HL-60 (cell line): Measurements from ENCODE around the gene NHERF2.
"Not testable (repeated sequence)": the region's sequence is repeated elsewhere in the genome, so short reads cannot be mapped to it uniquely, and the experiment has no call there.

Experiments used
- DNase-seq, 2 experiments: peaks; one replicate each; pipeline ENCODE4 v3.0.0-alpha.2; 2010 to 2020; ENCODE audit warnings: low read depth in 1 of 2, low spot score in 1 of 2
- H3K27ac ChIP-seq: fragments of 250-450 bp; sonication (Bioruptor Pico); replicated peaks from 2 replicates; pipeline ENCODE4 v1.5.1; 2020; ENCODE audit warnings: mild to moderate bottlenecking, moderate library complexity
- H3K27me3 ChIP-seq: fragments of 250-450 bp; sonication (Bioruptor Pico); 2 replicates; pipeline ENCODE4 v1.5.1; 2021; ENCODE audit warnings: mild to moderate bottlenecking, moderate library complexity; ENCODE audit not compliant: insufficient read depth, poor library complexity, severe bottlenecking
- H3K4me3 ChIP-seq: replicated peaks from 2 replicates; pipeline ENCODE4 v1.5.1; 2011; ENCODE audit warnings: mild to moderate bottlenecking, control low read depth, low read length; ENCODE audit not compliant: insufficient read depth
- CTCF ChIP-seq: IDR thresholded peaks from one replicate; pipeline ENCODE4 v1.5.1; 2011; ENCODE audit warnings: low read length, control low read depth, inconsistent platforms; ENCODE audit not compliant: insufficient read depth
- GABPA ChIP-seq: IDR thresholded peaks from 2 replicates; pipeline ENCODE4 v1.6.1; 2012; ENCODE audit warnings: low read depth
- POLR2AphosphoS5 ChIP-seq: IDR thresholded peaks from 2 replicates; pipeline ENCODE4 v1.6.1; 2012; ENCODE audit warnings: low read depth
- REST ChIP-seq: IDR thresholded peaks from 2 replicates; pipeline ENCODE4 v1.6.1; 2012; ENCODE audit warnings: low read depth; ENCODE audit not compliant: insufficient replicate concordance
- SPI1 ChIP-seq: IDR thresholded peaks from 2 replicates; pipeline ENCODE4 v1.6.1; 2012; ENCODE audit warnings: low read depth, mild to moderate bottlenecking, borderline replicate concordance

NHERF2 gene

GRCh38 chr16:2008009-2008526 lies 18.6 kb upstream of the NHERF2 start:
- TF ChIP-seq SPI1 (no peak), POLR2AphosphoS5 (peak; percentile 72)
- DNase-seq, result peak; percentile 82 to 98
- Histone ChIP-seq H3K27ac (peak overlapping the region; percentile 64), H3K4me3 (peak overlapping the region; percentile 63), H3K27me3 (no peaks in the 10 kb centered on the region)

GRCh38 chr16:2008631-2009163 lies 18.0 kb upstream of the NHERF2 start:
- H3K27ac ChIP-seq, result peak overlapping the region; percentile 64
- DNase-seq, result peak in 1 of 2 experiments; percentile 65
- TF ChIP-seq REST, result peak; percentile 23
- 0 out of 2 replicates have a peak, but pooled peaks have one; percentile 5 for TF ChIP-seq GABPA
- TF ChIP-seq CTCF, result no peak
- no peak for TF ChIP-seq SPI1
- no peak for TF ChIP-seq POLR2AphosphoS5

GRCh38 chr16:2009164-2009711 lies 17.5 kb upstream of the NHERF2 start:
- no peak for DNase-seq
- TF ChIP-seq GABPA (no peak), CTCF (no peak), REST (no peak), SPI1 (no peak), POLR2AphosphoS5 (no peak)
- H3K4me3 ChIP-seq, result peak overlapping the region; percentile 63
- peak overlapping the region; percentile 64 for H3K27ac ChIP-seq
- no peaks in the 10 kb centered on the region for H3K27me3 ChIP-seq

More at GRCh38 chr16:2008631-2009163, 18.0 kb upstream of the NHERF2 start:
- Histone ChIP-seq H3K27me3 (no peaks in the 10 kb centered on the region), H3K4me3 (peak overlapping the region; percentile 63)

GRCh38 chr16:2009791-2010510 lies 16.8 kb upstream of the NHERF2 start, which contains the start of gene ZNF598:
Gene ZNF598, minus strand, starts transcription at chr16:2009821.
- Histone ChIP-seq H3K4me3 (peak within 1 kb of the TSS; percentile 63), H3K27me3 (no peaks in the 10 kb centered on the region), H3K27ac (peak within 1 kb of the TSS; percentile 87)
- TF ChIP-seq GABPA (peak; percentile 82), REST (no peak), SPI1 (peak; percentile 70; the same call in 1 of the 2 replicates), CTCF (no peak), POLR2AphosphoS5 (peak; percentile 90)
- peak; percentile 69 to 88 for DNase-seq

GRCh38 chr16:2011726-2012125 lies 15.0 kb upstream of the NHERF2 start:
- not testable (repeated sequence) for H3K4me3 ChIP-seq, DNase-seq, H3K27ac ChIP-seq, H3K27me3 ChIP-seq
